HG03135 (cell line): ENCODE data around the gene ZIC5.

Experiments
- ATAC-seq: cut with Tn5 transposase; IDR thresholded peaks from one replicate; pipeline ENCODE4 v1.9.1; 2021; ENCODE audit warnings: mild to moderate bottlenecking, moderate library complexity; ENCODE audit not compliant: unreplicated experiment

The ZIC5 gene

DNA sequence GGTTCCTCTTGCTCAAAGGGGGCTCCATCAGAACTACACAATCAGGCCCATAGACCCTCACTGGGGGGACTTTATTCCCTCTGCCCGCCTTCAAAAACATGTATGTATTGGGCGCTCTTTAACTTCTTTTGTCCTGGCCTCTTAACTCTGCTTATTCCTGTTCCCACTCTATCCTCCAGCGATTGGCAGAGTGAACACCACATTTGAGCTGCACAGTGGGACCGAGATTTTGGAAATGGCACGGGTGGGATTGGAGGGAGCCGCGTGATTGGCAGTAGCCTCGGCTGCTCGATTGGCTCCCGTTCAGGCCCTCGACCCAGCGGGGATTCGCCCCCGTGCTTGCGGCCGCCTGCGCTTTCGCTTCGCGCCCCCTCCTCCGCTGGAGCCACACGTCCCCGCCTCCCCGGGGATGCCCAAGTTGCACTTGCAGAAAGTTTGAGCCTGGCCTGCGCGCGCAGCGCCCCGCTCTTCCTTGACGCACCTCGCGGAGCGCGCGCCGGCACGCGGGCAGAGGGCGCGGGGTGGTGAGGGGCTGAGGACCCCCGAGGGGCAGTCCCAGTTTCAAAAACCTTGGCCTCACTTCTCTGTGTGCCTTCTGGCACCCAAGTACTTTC lies at the start of gene ZIC5:
ZIC5 (minus strand) TSS at position 192 of the 614 bp plus-strand sequence; CDS start at position 28, 164 bp downstream.
- ATAC-seq = no peak

DNA sequence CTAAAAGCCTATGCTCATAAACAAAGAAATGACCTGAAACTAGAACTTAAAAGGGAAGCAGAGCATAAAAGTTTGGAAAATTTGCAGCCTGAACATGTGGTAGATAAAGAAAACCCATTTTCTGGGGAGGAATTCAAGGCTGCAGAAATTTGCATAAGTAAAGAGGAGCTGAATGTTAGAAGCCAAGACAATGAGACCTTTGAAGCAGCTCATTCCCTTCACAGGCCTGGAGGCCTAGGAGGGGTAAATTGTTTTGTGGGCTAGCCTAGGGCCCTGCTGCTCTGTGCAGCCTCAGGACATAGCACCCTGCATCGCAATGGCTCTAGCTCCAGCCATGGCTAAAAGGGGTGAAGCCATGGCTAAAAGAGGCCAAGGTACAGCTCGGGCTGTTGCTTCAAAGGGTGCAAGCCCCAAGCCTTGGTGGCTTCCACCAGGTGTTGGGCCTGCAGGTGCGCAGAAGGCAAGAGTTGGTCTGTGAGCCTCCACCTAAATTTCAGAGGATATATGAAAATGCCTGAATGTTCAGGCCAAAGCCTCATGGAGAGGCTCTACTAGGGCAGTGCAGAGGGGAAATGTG lies 48.3 kb upstream of the ZIC5 start:
- ATAC-seq = no peak

DNA sequence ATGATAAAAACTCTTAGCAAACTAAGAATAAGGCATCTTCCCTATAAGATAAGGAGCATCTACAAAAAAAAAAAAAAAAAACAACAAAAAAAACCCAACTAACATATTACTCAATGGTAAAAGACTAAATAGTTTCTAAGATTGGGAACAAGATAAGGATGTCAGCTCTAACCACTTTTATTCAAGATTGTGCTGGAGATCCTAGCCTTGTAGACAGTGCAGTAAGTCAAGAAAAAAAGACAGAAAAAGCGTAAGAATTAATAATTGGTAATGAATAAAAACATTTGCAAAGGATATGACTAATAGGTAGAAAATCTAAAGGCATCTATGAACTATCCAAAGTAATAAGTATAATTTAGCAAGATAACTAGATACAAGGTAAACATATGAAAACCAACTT lies 43.1 kb upstream of the ZIC5 start:
- ATAC-seq = no peak

GRCh38 chr13:99998261-99998660 lies 26.7 kb upstream of the ZIC5 start:
- ATAC-seq = no peak

DNA sequence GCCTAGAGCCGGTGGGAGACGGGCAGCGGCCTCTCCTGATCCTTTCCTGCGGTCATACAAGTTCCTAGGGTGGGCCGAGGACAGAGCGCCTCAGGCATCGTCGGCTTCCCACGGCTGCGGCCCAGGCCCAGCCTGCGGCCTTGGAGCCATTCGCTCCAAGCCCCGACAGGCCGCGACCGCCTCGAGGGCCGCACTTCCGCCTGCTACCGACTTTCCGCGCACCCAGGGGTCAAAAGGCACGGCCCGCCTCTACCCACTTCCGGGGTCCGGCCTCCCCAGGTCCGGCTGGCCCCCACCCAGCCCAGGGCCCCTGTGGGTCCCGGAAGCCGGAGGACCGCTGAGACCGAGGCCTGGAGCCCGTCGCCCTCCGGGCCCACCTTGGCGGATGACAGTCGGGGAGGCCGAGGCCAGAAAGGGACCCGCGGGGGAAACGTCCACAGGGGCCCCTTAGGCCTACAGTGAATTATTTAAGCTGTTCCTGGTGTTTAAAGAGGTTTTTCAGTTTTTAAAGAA lies 26.2 kb upstream of the ZIC5 start:
- no peak for ATAC-seq

GRCh38 chr13:99996381-99996973 lies 24.9 kb upstream of the ZIC5 start:
- no peak for ATAC-seq

DNA sequence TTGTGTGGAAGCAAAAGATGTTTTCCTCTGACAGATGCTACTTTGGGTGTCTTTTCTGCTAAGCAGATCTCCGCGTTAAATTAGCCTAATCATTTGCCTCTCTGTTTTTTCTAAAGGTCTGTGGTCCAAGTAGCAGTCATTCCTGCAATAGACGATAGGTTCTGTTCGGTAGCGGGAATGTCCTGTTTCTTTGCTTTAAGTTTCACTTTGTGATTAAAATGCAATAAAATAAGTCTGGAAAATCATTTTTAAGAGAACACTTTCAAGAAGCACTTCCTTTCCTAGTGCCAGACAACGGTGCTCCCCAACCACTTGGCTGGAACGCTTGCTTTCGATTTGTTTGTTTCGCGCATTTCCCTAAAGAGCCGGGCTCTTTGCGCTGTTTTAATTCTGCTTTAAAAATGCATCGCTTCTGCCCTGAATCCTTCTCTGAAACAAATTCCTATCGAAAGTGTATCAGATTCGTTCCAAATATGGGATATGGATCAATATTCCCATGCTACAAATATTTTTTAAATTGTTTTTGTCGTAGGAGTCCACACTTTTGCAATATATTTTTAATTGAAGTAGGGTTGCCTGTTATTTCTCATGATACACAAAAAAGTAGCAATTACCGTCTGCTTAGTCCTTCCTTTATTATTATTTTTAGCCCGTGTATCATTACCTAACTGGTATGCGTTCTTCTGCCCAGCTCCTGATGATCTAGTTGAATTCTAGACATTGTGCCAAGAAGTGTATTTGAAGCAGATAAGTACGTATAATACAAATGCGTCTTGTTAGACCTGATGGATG lies 24.2 kb upstream of the ZIC5 start:
- no peak for ATAC-seq

DNA sequence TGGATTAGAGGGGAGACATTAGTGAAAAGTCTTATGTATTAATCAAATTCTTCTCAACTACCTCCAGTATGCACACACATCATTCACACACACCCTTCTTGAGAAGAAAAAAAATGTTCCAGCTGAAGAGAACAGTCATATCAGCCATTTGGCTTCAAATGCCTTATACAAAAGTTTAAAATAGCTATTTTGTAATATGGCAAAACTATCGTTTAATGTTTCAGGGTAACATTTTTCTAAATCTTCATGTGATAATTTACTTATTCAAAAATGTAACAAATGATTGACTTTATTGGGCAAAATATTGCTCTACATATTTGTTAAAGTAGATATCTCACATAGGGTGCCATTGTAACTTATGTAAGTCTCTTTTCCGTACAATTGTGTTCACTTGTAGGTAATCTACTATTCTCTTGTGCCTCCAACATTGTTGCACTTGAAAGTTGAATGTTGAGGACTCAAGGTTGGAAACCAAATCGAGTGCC lies 23.6 kb upstream of the ZIC5 start:
- no peak for ATAC-seq

DNA sequence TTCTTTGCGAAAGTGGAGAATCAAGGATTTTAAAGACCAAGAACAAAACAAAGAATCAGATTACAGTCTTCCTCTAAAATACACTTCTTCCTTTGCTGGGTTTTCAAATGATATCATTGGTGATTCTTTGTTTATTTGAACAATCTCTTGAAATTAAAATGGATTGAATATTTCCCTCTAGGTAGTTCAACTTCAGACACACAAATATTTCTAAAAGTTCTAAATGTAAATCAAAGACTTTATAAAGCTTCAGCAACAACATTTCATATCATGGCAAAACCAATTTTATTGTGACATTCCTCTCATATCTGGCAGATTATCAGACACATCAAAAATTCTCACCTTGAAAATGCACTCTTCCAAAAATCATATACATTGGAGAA lies 23.1 kb upstream of the ZIC5 start:
- ATAC-seq = no peak

DNA sequence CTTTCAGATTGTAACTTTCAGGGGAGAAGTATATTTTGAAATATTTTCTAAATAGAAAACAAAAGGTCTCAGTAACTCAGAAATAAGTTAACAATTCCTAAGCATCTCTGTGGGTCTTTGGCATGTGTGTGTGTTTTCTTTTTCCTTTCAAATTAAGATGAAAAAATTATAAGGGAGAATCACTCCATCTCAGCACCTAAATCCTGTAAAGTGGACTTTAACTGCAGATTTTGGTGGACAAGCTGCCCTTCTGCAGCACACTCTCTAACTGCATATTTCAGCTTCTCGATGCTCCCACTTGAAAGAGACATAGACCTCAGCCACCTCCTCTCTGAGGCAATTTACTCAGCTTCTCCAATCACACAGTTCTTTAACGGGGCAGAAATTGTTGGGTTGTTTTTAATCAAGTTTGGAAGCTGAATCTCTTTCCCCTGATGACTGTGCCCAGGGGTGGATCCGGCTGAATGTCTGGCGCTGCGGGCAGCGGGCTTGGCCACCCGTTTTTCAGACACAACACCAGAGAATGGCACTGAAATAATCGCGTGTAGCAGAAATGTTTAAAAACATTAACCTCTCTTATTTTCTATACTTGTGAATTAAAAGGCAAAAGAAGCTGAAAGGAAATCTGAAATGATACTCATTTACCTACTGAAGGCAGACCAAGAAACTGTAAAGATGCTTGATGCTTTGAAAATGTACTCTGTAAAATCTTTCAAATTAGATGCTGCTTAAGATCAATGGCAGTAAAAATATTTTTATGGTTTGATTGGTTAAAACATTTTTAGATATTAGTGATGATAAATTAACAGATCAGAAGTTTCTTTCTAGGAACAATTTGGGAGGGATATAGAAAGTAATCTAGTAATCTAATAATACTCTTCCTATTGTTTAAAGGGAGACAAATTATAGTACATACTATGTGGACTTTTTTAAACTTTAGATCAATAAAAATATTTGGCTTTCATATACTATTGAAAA lies 22.4 kb upstream of the ZIC5 start:
- ATAC-seq = no peak

- no peak for ATAC-seq
These were observed 21.4 kb upstream of the ZIC5 start for GRCh38 chr13:99992949-99993351.

DNA sequence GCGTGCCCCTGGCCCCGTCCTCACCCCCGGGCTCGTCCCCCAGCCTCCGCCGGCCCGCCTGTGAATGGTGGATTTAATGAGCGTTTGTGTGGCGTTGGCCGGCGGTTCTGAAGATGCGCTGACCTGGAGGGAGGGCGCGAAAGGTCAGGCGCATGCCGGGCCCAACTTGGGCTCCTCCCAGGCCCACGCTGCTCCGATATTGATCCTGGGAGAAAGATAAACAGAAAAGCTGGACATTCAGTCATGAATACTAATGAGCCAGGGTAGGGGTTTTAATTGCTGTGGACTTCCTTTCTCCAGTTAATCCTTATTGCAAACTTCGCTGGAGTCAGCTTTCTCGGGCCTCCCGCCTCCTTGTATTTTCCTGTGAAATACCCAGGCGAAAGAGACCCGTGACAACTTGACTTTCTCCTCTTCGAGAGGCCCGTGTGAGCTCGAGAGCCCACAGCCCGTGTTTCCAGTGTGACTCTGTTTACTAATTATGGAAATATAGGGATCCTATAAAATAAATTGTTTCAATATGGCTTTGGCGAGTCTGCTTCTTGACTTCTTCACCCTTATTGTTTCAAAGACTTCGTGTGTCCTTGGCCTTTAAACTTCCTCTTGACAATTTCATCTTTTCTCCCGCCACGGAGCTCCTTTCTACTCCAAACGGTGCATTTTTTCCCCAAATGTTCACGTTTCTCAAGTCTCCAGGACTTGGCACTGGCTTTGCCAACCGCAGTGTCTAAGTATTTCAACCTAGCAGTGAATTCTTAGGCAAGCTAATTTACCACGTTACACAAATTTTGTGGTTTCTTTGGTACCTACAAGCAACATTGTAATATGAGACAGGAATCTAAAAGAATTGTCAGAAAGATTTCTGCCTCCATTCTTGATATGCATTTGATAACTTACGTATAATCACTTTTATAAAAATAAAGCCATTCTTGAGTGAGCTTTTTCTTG lies 20.5 kb upstream of the ZIC5 start:
- ATAC-seq = no peak

DNA sequence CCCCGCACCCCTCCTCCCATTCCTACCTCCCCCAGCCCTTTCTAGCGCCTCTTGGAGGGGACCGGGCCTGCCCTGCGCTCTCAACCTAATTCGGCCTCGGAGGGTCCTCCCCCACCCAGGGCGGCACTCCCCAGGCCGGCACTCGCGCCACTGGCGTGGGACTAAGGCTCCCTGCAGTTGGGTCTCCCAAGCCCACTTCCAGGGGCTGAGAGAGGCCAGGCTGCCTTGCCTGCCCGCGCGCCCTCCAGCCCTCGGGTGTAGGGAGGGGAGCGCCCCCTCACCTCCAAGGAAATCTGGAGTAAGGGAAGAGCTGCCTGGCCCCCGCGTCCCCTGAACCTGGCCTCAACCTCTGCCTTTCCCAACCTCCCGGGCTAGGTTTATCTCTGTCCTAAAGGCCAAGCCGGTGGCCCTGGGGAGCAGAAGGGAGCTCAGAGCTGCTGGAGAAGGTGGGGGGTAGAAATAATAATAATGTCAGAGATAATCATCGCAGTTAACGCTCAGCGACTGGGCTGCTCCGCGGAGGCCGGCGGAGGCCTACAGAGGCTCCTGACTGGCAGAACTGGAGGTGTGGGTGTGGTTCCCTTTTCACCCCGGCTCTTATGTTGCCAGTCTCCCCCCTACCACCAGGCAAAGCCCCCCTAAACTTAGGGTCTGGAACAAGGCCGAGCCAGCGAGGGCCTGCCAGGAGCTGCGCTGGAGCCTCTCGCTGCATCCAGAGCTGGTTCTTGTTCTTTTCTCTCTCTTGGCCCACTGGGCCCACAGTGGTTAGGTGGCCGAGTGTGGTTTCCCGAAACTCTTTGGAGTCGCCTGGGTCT lies 19.7 kb upstream of the ZIC5 start:
- no peak for ATAC-seq

DNA sequence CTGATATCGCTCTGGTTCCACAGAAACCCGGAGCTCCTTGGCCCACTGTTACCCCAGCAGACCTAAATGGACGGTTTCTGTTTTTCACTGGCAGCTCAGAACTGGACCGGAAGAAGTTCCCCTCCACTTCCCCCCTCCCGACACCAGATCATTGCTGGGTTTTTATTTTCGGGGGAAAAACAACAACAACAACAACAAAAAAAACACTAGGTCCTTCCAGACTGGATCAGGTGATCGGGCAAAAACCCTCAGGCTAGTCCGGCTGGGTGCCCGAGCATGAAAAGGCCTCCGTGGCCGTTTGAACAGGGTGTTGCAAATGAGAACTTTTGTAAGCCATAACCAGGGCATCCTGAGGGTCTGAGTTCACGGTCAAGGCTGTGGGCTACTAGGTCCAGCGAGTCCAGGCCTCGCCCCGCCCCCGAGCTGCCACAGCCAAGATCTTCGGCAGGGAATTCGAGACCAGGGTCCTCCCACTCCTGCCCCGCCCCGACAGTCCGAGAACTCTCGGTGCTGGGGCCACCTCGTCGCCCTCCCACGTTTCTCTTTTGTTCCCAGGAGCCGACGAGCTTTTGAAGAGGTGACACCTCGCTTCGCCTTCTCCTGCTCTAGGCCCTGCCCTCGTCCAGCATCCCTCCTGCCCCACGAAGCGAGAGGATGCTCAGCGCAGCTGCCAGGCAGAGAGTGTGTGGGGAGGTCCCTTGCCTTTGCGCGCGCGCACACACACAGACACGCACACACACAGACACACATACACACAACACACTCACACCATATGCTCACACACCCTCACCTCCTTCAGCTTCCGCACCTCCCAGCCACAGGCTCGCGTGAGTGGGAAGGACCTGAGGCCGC lies 18.8 kb upstream of the ZIC5 start:
- no peak for ATAC-seq

- no peak for ATAC-seq
These were observed 17.9 kb upstream of the ZIC5 start for GRCh38 chr13:99989276-99990125.

DNA sequence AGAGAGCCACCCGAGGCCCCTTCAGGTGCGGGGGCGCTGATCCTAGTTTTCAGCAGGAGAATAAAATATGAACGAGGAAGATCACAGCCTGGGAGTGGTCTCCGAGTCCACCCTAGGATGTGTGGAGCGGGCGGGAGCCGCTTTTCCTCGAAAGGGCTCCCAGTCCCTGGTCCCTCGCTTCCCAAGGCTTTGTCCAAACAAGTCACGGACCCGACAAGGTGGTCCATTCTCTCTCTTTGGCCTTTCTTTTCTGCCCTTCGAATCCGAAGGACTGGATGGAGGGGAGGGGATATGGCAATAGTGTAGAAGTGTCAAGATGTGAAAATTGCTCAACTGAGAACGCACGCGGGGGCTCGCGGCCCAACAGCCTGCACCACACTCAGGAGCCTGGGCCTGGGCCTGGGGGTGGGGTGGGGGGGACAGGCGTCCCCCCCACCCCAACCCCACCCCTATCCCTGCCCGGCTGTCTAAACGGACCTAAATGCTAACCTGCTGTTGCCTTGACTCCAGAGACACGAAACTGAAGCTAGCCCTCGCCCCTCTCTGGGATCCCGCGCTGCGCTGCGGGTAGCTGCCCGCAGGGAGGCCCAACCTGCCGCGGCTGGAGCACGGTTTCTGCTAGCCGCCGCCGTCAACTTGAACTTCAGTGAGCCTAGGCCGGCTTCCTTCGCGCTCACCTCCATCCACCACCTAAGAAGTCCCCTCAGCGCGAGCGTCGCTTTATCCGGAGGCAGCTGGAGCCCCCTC lies 17.1 kb upstream of the ZIC5 start:
- no peak for ATAC-seq
